Stimulated activated naive CD8-positive, alpha-beta T cell treated with anti-CD3 and anti-CD28 coated beads, Interleukin-15, Interleukin-2, amounts not matched to agents 100 ng/mL and 50 ng/mL, for 24 hours (primary cell): ENCODE measurements around the gene UCK2.

ENCODE experiments used
- H3K27ac Mint-ChIP-seq: one replicate; pipeline ENCODE4 v1.8.0; 2021; ENCODE audit warnings: mild to moderate bottlenecking, mixed read lengths
- H3K27me3 Mint-ChIP-seq: one replicate; pipeline ENCODE4 v1.8.0; 2021; ENCODE audit warnings: mixed read lengths
- H3K36me3 Mint-ChIP-seq: one replicate; pipeline ENCODE4 v1.8.0; 2021; ENCODE audit warnings: low read depth, mixed read lengths
- H3K4me1 Mint-ChIP-seq: one replicate; pipeline ENCODE4 v1.8.0; 2021; ENCODE audit warnings: low read depth, mixed read lengths
- H3K4me3 Mint-ChIP-seq: one replicate; pipeline ENCODE4 v1.8.0; 2021; ENCODE audit warnings: mild to moderate bottlenecking, mixed read lengths
- H3K9me3 Mint-ChIP-seq: one replicate; pipeline ENCODE4 v1.8.0; 2021; ENCODE audit warnings: mixed read lengths

Gene UCK2

GRCh38 chr1:165890684-165891083, 63.3 kb downstream of the UCK2 start:
- H3K27me3 Mint-ChIP-seq: no peaks in the 10 kb centered on the region
- peaks cover 58% of the 10 kb centered on the region for H3K36me3 Mint-ChIP-seq
- H3K9me3 Mint-ChIP-seq: no peaks in the 10 kb centered on the region
- no peaks in the 10 kb centered on the region for H3K4me1 Mint-ChIP-seq
- H3K27ac Mint-ChIP-seq: no peak overlapping the region
- no peak overlapping the region for H3K4me3 Mint-ChIP-seq

GRCh38 chr1:165891111-165891860, 63.9 kb downstream of the UCK2 start:
- Mint-ChIP-seq H3K4me3 (no peak overlapping the region), H3K27me3 (no peaks in the 10 kb centered on the region), H3K4me1 (no peaks in the 10 kb centered on the region), H3K9me3 (no peaks in the 10 kb centered on the region), H3K36me3 (peaks cover 64% of the 10 kb centered on the region), H3K27ac (no peak overlapping the region)

- no peaks in the 10 kb centered on the region for H3K9me3 Mint-ChIP-seq
- no peak overlapping the region for H3K27ac Mint-ChIP-seq
Observed at GRCh38 chr1:165892935-165893334, 65.5 kb downstream of the UCK2 start.

GRCh38 chr1:165893507-165893906, 66.1 kb downstream of the UCK2 start:
- H3K4me1 Mint-ChIP-seq: no peaks in the 10 kb centered on the region
- no peak overlapping the region for H3K27ac Mint-ChIP-seq
- H3K36me3 Mint-ChIP-seq: peaks cover 80% of the 10 kb centered on the region

More at GRCh38 chr1:165892935-165893334, 65.5 kb downstream of the UCK2 start:
- Mint-ChIP-seq H3K4me3 (no peak overlapping the region), H3K36me3 (peaks cover 75% of the 10 kb centered on the region), H3K4me1 (no peaks in the 10 kb centered on the region), H3K27me3 (no peaks in the 10 kb centered on the region)

GRCh38 chr1:165894591-165894990, 67.2 kb downstream of the UCK2 start:
- Mint-ChIP-seq H3K4me1 (no peaks in the 10 kb centered on the region), H3K27me3 (no peaks in the 10 kb centered on the region), H3K9me3 (no peaks in the 10 kb centered on the region), H3K36me3 (peaks cover 89% of the 10 kb centered on the region), H3K27ac (no peak overlapping the region), H3K4me3 (no peak overlapping the region)

More at GRCh38 chr1:165893507-165893906, 66.1 kb downstream of the UCK2 start:
- H3K9me3 Mint-ChIP-seq: no peaks in the 10 kb centered on the region
- H3K27me3 Mint-ChIP-seq: no peaks in the 10 kb centered on the region
- H3K4me3 Mint-ChIP-seq: no peak overlapping the region

GRCh38 chr1:165895451-165895871, 68.0 kb downstream of the UCK2 start:
- Mint-ChIP-seq H3K4me1 (no peaks in the 10 kb centered on the region), H3K27ac (no peak overlapping the region), H3K27me3 (no peaks in the 10 kb centered on the region), H3K36me3 (peaks cover 87% of the 10 kb centered on the region), H3K9me3 (no peaks in the 10 kb centered on the region), H3K4me3 (no peak overlapping the region)

- H3K4me3 Mint-ChIP-seq: no peak overlapping the region
- H3K9me3 Mint-ChIP-seq: no peaks in the 10 kb centered on the region
- H3K27me3 Mint-ChIP-seq: no peaks in the 10 kb centered on the region
- H3K36me3 Mint-ChIP-seq: peaks cover 89% of the 10 kb centered on the region
- no peak overlapping the region for H3K27ac Mint-ChIP-seq
- no peaks in the 10 kb centered on the region for H3K4me1 Mint-ChIP-seq
Observed at GRCh38 chr1:165896277-165896676, 68.9 kb downstream of the UCK2 start.

DNA sequence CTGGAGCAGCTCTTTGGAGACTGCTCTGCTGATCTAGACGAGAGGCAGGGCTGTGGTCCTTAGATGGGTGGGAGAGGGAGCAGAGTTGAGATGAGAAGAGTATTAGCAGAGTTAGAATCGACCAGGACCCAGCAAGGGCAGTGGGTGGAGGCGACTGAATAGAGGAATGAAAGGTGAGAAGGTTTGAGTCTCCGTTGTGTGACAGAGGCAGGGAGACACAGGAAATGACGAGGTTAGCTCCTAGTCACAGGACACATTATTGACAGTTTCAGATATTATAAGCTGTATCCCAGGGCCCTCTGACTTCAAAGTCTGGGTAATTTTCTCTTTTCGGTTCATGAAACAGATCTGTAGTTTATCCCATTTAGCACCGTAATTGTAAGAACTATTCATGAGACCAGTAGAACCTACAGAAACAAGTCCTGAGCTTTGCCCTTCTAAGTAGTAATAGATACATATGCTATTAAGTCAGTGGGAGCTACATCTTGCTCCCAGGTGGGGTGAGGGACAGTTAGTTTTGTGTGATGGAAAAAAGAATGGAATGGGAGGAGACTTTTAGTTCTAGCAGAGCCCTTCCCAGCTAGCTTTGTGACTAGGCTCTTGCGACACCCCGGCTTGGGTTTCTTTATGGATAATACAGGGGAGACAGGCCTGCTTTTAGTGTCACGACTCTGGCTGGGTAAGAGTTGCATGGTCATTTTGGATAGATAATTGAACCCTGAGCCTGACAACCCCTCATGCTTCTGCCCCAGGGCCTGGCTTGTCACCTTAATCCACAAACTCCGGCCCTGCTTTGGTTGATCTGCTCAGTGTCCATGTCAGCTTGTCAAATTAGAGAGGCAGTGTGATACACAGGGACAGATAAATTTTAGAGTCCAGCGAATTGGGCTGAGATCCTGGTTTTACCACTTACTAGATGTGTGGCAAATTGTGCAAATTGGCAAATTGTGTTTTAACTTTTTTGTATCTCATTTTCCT, 70.2 kb downstream of the UCK2 start:
- Mint-ChIP-seq H3K27ac (no peak overlapping the region), H3K9me3 (no peaks in the 10 kb centered on the region), H3K36me3 (peaks cover 80% of the 10 kb centered on the region), H3K27me3 (no peaks in the 10 kb centered on the region), H3K4me3 (no peak overlapping the region), H3K4me1 (no peaks in the 10 kb centered on the region)

GRCh38 chr1:165898837-165899236, 71.4 kb downstream of the UCK2 start:
- Mint-ChIP-seq H3K4me3 (no peak overlapping the region), H3K27me3 (no peaks in the 10 kb centered on the region), H3K9me3 (no peaks in the 10 kb centered on the region), H3K4me1 (no peaks in the 10 kb centered on the region), H3K27ac (no peak overlapping the region), H3K36me3 (peaks cover 80% of the 10 kb centered on the region)

GRCh38 chr1:165899461-165899941, 72.1 kb downstream of the UCK2 start:
- H3K9me3 Mint-ChIP-seq: no peaks in the 10 kb centered on the region
- no peaks in the 10 kb centered on the region for H3K4me1 Mint-ChIP-seq
- no peak overlapping the region for H3K27ac Mint-ChIP-seq
- no peak overlapping the region for H3K4me3 Mint-ChIP-seq
- H3K36me3 Mint-ChIP-seq: peaks cover 81% of the 10 kb centered on the region
- no peaks in the 10 kb centered on the region for H3K27me3 Mint-ChIP-seq

- H3K36me3 Mint-ChIP-seq: peaks cover 83% of the 10 kb centered on the region
- H3K4me1 Mint-ChIP-seq: no peaks in the 10 kb centered on the region
- H3K9me3 Mint-ChIP-seq: no peaks in the 10 kb centered on the region
- no peaks in the 10 kb centered on the region for H3K27me3 Mint-ChIP-seq
- H3K27ac Mint-ChIP-seq: no peak overlapping the region
- no peak overlapping the region for H3K4me3 Mint-ChIP-seq
Observed at GRCh38 chr1:165900576-165901380, 73.4 kb downstream of the UCK2 start.

DNA sequence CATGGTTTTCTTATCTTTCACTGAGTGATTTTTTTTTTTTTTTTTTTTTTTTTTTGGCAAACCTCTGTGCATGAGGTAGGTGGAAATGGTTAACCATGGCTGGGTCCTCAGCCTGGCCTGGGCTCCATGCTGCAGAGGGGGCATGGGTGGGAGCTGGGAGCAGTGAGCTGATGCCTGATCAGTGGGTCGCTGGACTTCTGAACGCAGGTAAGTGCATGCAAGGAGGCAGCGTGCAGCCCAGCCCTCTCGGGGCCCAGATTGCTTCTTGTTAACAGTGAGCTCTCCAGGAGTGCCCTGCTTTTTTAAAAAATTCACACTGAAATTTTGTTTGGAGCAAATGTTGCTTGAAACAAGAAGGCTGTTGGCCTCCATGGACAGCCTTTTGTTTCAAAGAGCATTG, 75.2 kb downstream of the UCK2 start:
- Mint-ChIP-seq H3K36me3 (peaks cover 81% of the 10 kb centered on the region), H3K27me3 (no peaks in the 10 kb centered on the region), H3K27ac (no peak overlapping the region), H3K9me3 (no peaks in the 10 kb centered on the region), H3K4me3 (no peak overlapping the region), H3K4me1 (no peaks in the 10 kb centered on the region)

DNA sequence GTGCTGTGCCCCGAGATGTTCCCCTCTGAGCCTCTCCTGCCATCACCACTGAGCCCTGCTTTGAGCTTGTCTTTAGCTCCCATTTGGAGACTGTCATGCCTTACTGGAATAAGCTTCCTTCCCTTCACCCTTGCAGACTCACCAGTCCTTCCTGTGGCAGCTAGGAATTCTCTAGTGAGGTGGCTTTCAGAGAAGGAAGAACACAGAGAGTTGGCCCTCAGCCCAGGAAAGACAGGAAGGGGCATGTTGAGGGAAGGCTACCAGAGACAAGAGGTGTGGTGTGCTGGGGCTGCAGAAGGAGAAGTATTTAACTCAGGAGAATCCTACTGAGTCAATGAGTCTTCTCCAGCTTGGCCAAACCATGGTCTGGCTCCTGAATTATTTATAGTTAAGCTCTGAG, 76.3 kb downstream of the UCK2 start:
- no peaks in the 10 kb centered on the region for H3K4me1 Mint-ChIP-seq
- H3K27ac Mint-ChIP-seq: no peak overlapping the region
- H3K9me3 Mint-ChIP-seq: no peaks in the 10 kb centered on the region
- H3K4me3 Mint-ChIP-seq: no peak overlapping the region
- no peaks in the 10 kb centered on the region for H3K27me3 Mint-ChIP-seq
- peaks cover 81% of the 10 kb centered on the region for H3K36me3 Mint-ChIP-seq

- no peaks in the 10 kb centered on the region for H3K27me3 Mint-ChIP-seq
- no peak overlapping the region for H3K27ac Mint-ChIP-seq
- peaks cover 80% of the 10 kb centered on the region for H3K36me3 Mint-ChIP-seq
- no peak overlapping the region for H3K4me3 Mint-ChIP-seq
- H3K9me3 Mint-ChIP-seq: no peaks in the 10 kb centered on the region
- no peaks in the 10 kb centered on the region for H3K4me1 Mint-ChIP-seq
Observed at GRCh38 chr1:165904948-165905347, 77.5 kb downstream of the UCK2 start.
